K562 (cell line): ENCODE data around the gene CNOT11. TPM values are rescaled to one million over a fixed set of nuclear protein-coding genes. Genes with fewer than 3 reads are reported as not detected.
"Not testable (repeated sequence)": the region's sequence is repeated elsewhere in the genome, so short reads cannot be mapped to it uniquely, and the experiment has no call there.

Experiments used
- ATAC-seq: fragments of 200-7000 bp; cut with Tn5 transposase; 3 replicates; pipeline ENCODE4 v1.9.1; 2020; ENCODE audit warnings: moderate library complexity
- BruUV-seq: library from RNA; stranded (reverse); fragments of 400-500 nt; replicated peaks from 2 replicates; lab custom pipeline; 2021; lab: Mats Ljungman, UMichigan
- CTCF ChIA-PET: fragments of 300-600 bp; formaldehyde crosslinking; extraction: SDS; loops from one replicate; lab custom pipeline; 2021; ENCODE audit warnings: low intra/inter-chr PET ratio; lab: Yijun Ruan, JAX
- POLR2A ChIA-PET: fragments of 300-600, 350-650 bp; sonication (Branson Sonifier 250); formaldehyde crosslinking; extraction: SDS; loops from one replicate; lab custom pipeline; 2021; ENCODE audit warnings: antibody characterized with exemption, inconsistent platforms; lab: Yijun Ruan, JAX
- DNase-seq, 4 experiments: peaks; one replicate each; pipeline versions ENCODE4 v3.0.0 to v3.0.0-alpha.2; 2011 to 2018; ENCODE audit warnings: low spot score in 3 of 4, mixed read lengths in 3 of 4; ENCODE audit errors: extremely low read depth in 1 of 4
- FAIRE-seq: peaks from 2 replicates; lab custom pipeline; 2011; peaks lifted over from hg19 to GRCh38; lab: Jason Lieb, UNC
- H2AFZ ChIP-seq: 2 replicates; pipeline ENCODE4 v1.6.0; 2011; ENCODE audit warnings: low read depth, low read length, control low read depth, inconsistent platforms
- H3K27ac ChIP-seq: fragments of 200-600 bp; 3 replicates; pipeline ENCODE4 v1.8.0; 2011; ENCODE audit warnings: low read depth, mild to moderate bottlenecking, control low read depth, inconsistent platforms, low read length, moderate library complexity, mixed read lengths; ENCODE audit errors: extremely low read depth
- H3K27me3 ChIP-seq, 2 experiments: fragments of 300-600 bp in 1 of 2; 2 replicates in 1 of 2; 3 replicates in 1 of 2; pipeline versions ENCODE4 v1.6.0 to v1.8.0; 2011; ENCODE audit warnings: inconsistent platforms in 2 of 2, low read length in 2 of 2, mild to moderate bottlenecking in 1 of 2, mixed read lengths in 1 of 2, moderate library complexity in 1 of 2; ENCODE audit not compliant: control insufficient read depth in 2 of 2, insufficient read depth in 2 of 2
- H3K36me3 ChIP-seq: fragments of 300-600 bp; 3 replicates; pipeline ENCODE4 v1.8.0; 2011; ENCODE audit warnings: mild to moderate bottlenecking, low read length, inconsistent platforms; ENCODE audit not compliant: control insufficient read depth, insufficient read depth
- H3K4me1 ChIP-seq, 2 experiments: fragments of 200-600 bp in 1 of 2; replicated peaks in 1 of 2; 2 replicates in 1 of 2; 3 replicates in 1 of 2; pipeline versions ENCODE4 v1.5.1 to v1.8.0; 2011; ENCODE audit warnings: inconsistent platforms in 2 of 2, low read length in 2 of 2, mild to moderate bottlenecking in 1 of 2, mixed read lengths in 1 of 2, moderate library complexity in 1 of 2; ENCODE audit not compliant: control insufficient read depth in 2 of 2, insufficient read depth in 2 of 2
- H3K4me2 ChIP-seq: 2 replicates; pipeline ENCODE4 v1.6.1; 2011; ENCODE audit warnings: low read length, control low read depth, inconsistent platforms, mixed read lengths; ENCODE audit not compliant: insufficient read depth
- H3K4me3 ChIP-seq: fragments of 200-600 bp; sonication (generic), shearing (Covaris generic); 2 replicates; pipeline ENCODE4 v1.5.1; 2016; ENCODE audit warnings: control low read depth, inconsistent platforms
- H3K79me2 ChIP-seq: fragments of 200-600 bp; 3 replicates; pipeline ENCODE4 v1.8.0; 2011; ENCODE audit warnings: low read length, inconsistent platforms; ENCODE audit not compliant: control insufficient read depth, insufficient read depth
- H3K9ac ChIP-seq, 2 experiments: 2 replicates each; pipeline versions ENCODE4 v1.6.0 to v1.6.1; 2011; ENCODE audit warnings: low read depth in 2 of 2, low read length in 2 of 2, control low read depth in 1 of 2, inconsistent platforms in 1 of 2, mild to moderate bottlenecking in 1 of 2, mixed read lengths in 1 of 2; ENCODE audit not compliant: insufficient read depth in 1 of 2
- H3K9me1 ChIP-seq: one replicate; pipeline ENCODE4 v1.6.0; 2011; ENCODE audit warnings: inconsistent platforms, mild to moderate bottlenecking, low read length, moderate library complexity; ENCODE audit not compliant: control insufficient read depth, insufficient read depth
- H3K9me3 ChIP-seq: replicated peaks from 2 replicates; pipeline ENCODE4 v1.5.1; 2011; ENCODE audit warnings: low read depth, low read length, inconsistent platforms; ENCODE audit not compliant: control insufficient read depth, insufficient read depth
- H4K20me1 ChIP-seq: replicated peaks from 2 replicates; pipeline ENCODE4 v1.6.1; 2011; ENCODE audit warnings: low read length, inconsistent platforms, mixed read lengths; ENCODE audit not compliant: control insufficient read depth, insufficient read depth
- CBX3 ChIP-seq, 2 experiments: IDR thresholded peaks; 1 replicate in 1 of 2; 2 replicates in 1 of 2; pipeline ENCODE4 v1.6.1; 2012; ENCODE audit warnings: inconsistent platforms in 2 of 2, low read length in 2 of 2, borderline replicate concordance in 1 of 2, control low read depth in 1 of 2
- CBX5 ChIP-seq: IDR thresholded peaks from 2 replicates; pipeline ENCODE4 v1.6.1; 2014; ENCODE audit warnings: low read depth, borderline replicate concordance
- TRIM24 ChIP-seq, 2 experiments: fragments of 450-650 bp; IDR thresholded peaks; 2 replicates each; pipeline ENCODE4 v1.6.1; 2016
- TRIM28 ChIP-seq: fragments of 450-650 bp; IDR thresholded peaks from 2 replicates; pipeline ENCODE4 v1.6.1; 2017
- ZNF280A ChIP-seq: fragments of 450-650 bp; IDR thresholded peaks from 2 replicates; pipeline ENCODE4 v1.6.1; 2018; ENCODE audit warnings: mild to moderate bottlenecking, low read depth; ENCODE audit not compliant: partially characterized antibody
- WGBS: fragments of 100-300 bp; shearing (Covaris generic); methylation state at CpG from one replicate; pipeline ENCODE4 v1.1.6; 2016; ENCODE audit warnings: low coverage, mixed read lengths; ENCODE audit not compliant: insufficient coverage; ENCODE audit errors: missing lambda C conversion rate; 5-methylcytosine and 5-hydroxymethylcytosine counted together
- in situ Hi-C: fragments of 300-500 bp; cut with MboI; formaldehyde crosslinking; loops from 4 replicates; pipeline ENCODE4 v1.15.0; 2018; ENCODE audit warnings: inconsistent platforms, mixed read lengths
- intact Hi-C: fragments of 100-400 bp; cut with micrococcal nuclease; formaldehyde crosslinking; loops from 2 replicates; pipeline ENCODE4 v1.14.2; 2022
- polyA plus RNA-seq, 8 experiments: library from polyadenylated mRNA; depleted of rRNA in 4 of 8; stranded (reverse) in 5 of 8; unstranded in 3 of 8; fragments of >200 nt; fragmentation: Nextera tagmentation in 2 of 8; fragmentation: Illumina TruSeq in 1 of 8; extraction: Ambion mirVana in 2 of 8; extraction: Trizol in 1 of 8; gene quantifications; 2 replicates each; pipeline versions ENCODE4 v1.2.1 to v1.2.3, GENCODE V29; 2011 to 2014; ENCODE audit warnings: inconsistent platforms in 1 of 8, missing spikeins in 1 of 8
- total RNA-seq, 7 experiments: library from RNA; depleted of rRNA in 6 of 7; stranded (reverse); fragments of >200 nt in 6 of 7; fragmentation: Illumina TruSeq in 2 of 7; extraction: Trizol in 2 of 7; gene quantifications; 2 replicates each; pipeline versions ENCODE4 v1.2.1 to v1.2.3, GENCODE V29; 2011 to 2021; ENCODE audit warnings: low replicate concordance in 1 of 7

Gene CNOT11
- total and polyA plus RNA-seq, 9 of the 15 experiments (the other 6 are each of a cell fraction or from before 2014, with no cell fraction given): 12.7 to 163 (median 64.2) TPM

GRCh38 chr2:101235956-101236355, 16.7 kb upstream of the CNOT11 start:
- H2AFZ ChIP-seq, H3K79me2 ChIP-seq, H3K4me3 ChIP-seq, ATAC-seq, H3K9me1 ChIP-seq, DNase-seq, CTCF ChIA-PET, in situ Hi-C loops, H3K4me2 ChIP-seq, intact Hi-C loops, BruUV-seq, H3K36me3 ChIP-seq, FAIRE-seq, H4K20me1 ChIP-seq, H3K27ac ChIP-seq, H3K27me3 ChIP-seq, H3K9ac ChIP-seq: not testable (repeated sequence)
- peaks cover 0 to 13% of the 10 kb centered on the region in 2 experiments; a peak in 2 of 5 replicates for H3K4me1 ChIP-seq
- H3K9me3 ChIP-seq: peaks cover 20% of the 10 kb centered on the region
- WGBS: 0% methylated on average over 1 of the region's 1 CpG
- POLR2A ChIA-PET: interaction anchor here (0.7 kb wide), 1 partner anchor 23 kb away, joined by 3 read pairs; no protein-coding TSS in a partner anchor
- TF ChIP-seq CBX3 (IDR thresholded peaks at IDR 0.05; ENCODE audit: borderline replicate concordance in 1 of 2, low read length in 2 of 2) (0 out of 3 replicates have a peak, but pooled peaks of 1 of the 2 experiments have one; percentile 21), TRIM24 (IDR thresholded peaks at IDR 0.05) (peak in 1 of 2 experiments; percentile 20; a peak in 1 of 4 replicates), TRIM28 (0 out of 2 replicates have a peak, but pooled peaks have one; percentile 47), ZNF280A (peak; percentile 55), CBX5 (peak; percentile 62; the same call in 1 of the 2 replicates)
